SH-SY5Y (cell line): Measurements from ENCODE around the gene RHBDD2.

Experiments used
- GATA2 ChIP-seq: IDR thresholded peaks from 2 replicates; pipeline ENCODE4 v1.6.1; 2011; ENCODE audit warnings: mild to moderate bottlenecking, low read depth, low read length
- GATA3 ChIP-seq: IDR thresholded peaks from 2 replicates; pipeline ENCODE4 v1.6.1; 2011; ENCODE audit warnings: low read depth, mild to moderate bottlenecking, low read length, moderate library complexity

The RHBDD2 gene

DNA sequence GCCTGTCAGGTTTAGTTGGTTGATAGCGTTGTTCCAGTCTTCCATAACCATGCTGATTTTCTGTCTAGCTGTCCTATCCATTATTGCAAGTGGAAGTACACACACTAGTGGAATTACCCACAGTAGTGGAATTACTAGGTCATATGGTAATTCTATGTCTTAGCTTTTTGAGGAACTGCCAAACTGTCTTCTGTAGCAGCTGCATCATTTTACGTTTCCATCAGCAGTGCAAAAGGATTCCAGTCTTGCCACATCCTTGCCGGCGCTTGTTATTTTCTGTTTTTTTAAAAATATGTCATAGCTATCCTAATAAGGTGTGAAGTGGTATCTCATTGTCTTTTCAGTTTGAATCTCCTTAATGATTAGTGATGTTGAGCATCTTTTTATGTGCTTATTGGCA, 17.2 kb upstream of the RHBDD2 start:
- TF ChIP-seq GATA3 (no peak), GATA2 (no peak)

DNA sequence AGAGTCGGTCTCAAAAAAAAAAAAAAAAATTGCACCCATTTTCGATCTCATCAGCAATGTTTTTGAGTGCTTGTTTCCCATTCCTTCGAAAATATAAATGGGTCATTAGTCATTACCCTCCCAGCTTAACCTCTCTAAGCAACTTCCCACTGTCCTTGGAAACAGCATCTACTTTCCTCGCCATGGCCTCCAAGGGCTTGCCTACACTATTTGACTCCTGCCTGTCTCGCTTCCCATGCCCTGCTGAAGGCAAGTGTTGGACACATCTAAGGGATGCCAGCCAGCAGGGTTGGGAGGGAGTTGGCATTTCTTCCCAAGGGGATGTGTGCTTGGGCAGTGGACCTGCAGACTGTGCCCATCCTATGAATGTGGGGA, 12.7 kb upstream of the RHBDD2 start:
- TF ChIP-seq GATA3 (no peak), GATA2 (no peak)

- TF ChIP-seq GATA2 (no peak), GATA3 (no peak)
Measured at GRCh38 chr7:75866489-75867389, 12.1 kb upstream of the RHBDD2 start.

GRCh38 chr7:75867390-75867717, 11.5 kb upstream of the RHBDD2 start:
- no peak for TF ChIP-seq GATA2
- no peak for TF ChIP-seq GATA3

GRCh38 chr7:75868153-75868552, 10.7 kb upstream of the RHBDD2 start:
- TF ChIP-seq GATA3 (no peak), GATA2 (no peak)

- TF ChIP-seq GATA3 (no peak), GATA2 (no peak)
Measured at GRCh38 chr7:75869776-75870379, 9.0 kb upstream of the RHBDD2 start.

DNA sequence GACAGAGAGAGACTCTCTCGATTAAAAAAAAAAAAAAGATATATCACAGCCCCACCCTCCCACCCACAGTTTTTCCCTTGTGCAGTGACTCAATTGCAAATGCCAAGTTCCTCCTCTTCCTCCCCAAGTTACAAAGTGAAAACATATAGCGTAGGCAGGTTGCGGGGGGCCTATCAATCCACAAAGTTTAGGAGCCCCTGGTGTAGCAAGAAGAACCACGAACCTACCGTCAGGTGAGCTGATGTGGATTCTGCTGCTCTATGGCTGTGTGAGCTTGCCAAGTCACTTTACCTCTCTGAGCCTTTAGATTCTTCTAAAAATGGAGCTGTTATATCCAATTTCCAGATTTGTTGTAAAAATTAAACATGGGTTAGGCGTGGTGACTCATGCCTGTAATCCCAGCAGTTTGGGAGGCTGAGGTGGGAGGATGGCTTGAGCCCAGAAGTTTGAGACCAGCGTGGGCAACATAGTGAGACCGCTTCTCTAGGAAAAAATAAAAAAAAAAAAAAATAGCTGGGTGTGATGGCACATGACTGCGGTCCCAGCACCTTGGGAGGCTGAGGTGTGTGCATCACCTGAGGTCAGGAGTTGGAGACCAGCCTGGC, 8.2 kb upstream of the RHBDD2 start:
- TF ChIP-seq GATA3 (no peak), GATA2 (no peak)

DNA sequence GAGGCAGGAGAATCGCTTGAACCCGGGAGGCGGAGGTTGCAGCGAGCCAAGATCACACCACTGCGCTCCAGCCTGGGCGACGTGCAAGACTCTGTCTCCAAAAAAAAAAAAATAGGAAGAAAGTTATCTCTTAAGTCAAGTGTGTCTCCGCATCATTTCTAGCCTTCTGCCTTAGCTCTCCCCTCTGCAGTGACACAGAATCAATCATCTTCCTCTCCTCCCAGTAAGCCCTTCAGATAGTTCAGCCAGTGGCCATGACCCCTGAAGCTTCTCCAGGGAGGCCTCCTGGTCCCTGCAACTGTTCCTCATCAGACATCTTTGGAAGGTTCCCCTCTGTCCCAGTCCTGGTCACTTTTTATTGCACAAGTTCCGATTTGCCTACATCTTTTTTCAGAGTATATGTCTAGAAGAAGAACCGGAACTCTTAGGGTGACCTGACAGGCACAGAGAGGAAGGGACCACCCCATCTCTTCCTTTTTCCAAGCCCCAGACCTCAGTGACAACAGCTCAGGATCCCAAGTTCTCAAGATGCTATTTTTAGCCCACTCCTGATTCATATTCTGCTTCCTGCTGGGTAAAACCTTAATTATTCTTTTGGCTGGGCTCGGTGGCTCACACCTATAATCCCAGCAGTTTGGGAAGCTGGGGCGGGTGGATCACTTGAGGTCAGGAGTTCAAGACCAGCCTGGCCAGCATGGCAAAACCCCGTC, 6.6 kb upstream of the RHBDD2 start:
- TF ChIP-seq GATA3 = no peak
- TF ChIP-seq GATA2 = no peak

- TF ChIP-seq GATA3 (no peak), GATA2 (no peak)
Measured at GRCh38 chr7:75875113-75876080, 3.4 kb upstream of the RHBDD2 start.

DNA sequence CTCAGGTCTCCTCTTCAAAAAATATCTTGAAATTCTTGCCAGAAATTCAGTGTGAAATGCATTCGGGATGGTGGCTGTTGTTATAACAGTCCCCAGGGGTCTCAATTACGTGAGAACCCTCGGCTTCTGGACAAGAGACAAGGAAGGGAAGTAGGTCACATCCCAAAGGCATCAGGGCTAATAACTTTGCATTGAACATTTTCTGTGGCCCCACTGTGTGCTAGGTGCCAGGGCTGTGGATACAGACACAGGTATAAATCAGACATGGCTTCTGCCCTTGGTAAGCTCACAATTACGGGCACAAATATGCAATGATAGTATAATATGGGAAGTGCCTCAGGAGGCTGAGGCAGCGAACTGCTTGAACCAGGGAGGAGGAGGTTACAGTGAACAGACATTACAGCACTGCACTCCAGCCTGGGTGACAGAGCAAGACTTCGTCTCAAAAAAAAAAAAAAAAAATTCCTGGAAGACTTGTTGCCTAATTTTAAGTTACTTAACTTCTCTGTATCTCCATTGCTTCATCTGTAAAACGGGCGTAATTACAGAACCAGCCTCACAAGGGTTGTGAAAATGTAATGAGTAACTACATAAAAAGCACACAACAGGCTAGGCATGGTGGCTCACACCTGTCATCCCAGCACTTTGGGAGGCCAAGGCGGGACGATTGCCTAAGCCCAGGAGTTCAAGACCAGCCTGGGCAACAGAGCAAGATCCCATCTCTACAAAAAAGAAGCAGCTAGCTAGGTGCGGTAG, 2.5 kb upstream of the RHBDD2 start:
- TF ChIP-seq GATA2 (no peak), GATA3 (no peak)

- no peak for TF ChIP-seq GATA2
- TF ChIP-seq GATA3 = no peak
Measured at GRCh38 chr7:75878312-75878768, 494 bp upstream of the RHBDD2 start.

- no peak for TF ChIP-seq GATA3
- TF ChIP-seq GATA2 = peak; percentile 91
Measured at GRCh38 chr7:75879771-75880184, 944 bp downstream of the RHBDD2 start.
